HG02973 (cell line): ENCODE results near the gene LIMS1.
A peak's percentile ranks its signal among the peaks of the same experiment; 100 is the strongest.
"Not testable (repeated sequence)": the region's sequence is repeated elsewhere in the genome, so short reads cannot be mapped to it uniquely, and the experiment has no call there.

Source experiments
- ATAC-seq: cut with Tn5 transposase; IDR thresholded peaks from one replicate; pipeline ENCODE4 v1.9.1; 2021; ENCODE audit warnings: moderate library complexity; ENCODE audit not compliant: unreplicated experiment

Gene LIMS1

DNA sequence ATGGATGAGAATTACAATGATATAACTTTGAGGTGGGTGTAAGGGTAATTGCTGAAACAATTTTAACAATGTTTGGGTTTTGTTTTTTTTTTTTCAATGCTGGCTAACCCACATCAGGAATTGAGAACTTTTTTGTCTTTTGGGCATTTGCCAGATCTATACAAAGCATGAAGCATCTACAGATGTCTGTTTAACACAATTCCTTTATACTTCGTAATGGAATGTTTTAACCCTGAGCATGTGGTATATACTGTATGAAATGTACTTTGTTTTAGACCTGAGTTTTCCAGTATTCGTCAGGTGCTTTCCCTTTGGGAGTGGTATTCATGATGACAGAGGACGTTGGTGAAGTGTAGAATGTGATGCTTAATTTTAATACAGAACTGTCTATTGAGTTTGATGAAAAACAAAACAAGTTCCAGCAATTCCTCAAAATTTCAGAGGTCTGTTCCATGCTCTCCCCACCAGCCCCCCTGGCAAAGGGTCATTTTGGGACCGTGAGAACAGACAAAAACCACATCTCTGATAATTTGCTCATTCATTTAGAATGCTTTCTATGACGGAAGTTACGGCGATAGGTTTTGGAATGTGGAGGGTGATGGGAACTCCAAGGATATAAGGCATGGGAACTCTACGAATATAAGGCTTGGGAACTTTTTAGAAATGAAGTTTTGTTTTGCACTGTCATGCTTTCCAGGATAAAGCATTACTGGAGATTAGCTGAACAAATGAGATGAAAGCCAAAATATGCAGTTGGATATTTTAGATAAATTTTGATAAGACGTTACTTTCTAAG lies 14.1 kb downstream of the LIMS1 start:
- ATAC-seq, result no peak

DNA sequence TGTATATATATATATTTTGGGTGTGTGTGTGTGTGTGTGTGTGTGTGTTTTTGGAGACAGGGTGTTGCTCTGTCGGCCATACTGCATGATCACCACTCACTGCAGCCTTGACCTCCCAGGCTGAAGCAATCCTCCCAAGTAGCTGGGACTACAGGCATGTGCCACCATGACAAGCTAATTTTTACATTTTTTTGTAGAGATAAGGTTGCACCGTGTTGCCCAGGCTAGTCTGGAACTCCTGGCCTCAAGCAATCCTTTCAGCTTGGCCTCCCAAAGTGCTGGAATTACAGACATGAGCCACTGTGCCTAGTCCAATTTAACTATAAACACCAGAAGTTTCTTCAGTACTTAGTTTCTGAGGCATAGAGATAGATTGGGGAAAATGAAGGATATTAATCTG lies 18.3 kb downstream of the LIMS1 start:
- no peak for ATAC-seq

GRCh38 chr2:108553209-108553919 lies 19.1 kb downstream of the LIMS1 start:
- no peak for ATAC-seq

- ATAC-seq, result no peak
Measured at GRCh38 chr2:108554528-108554927, 20.3 kb downstream of the LIMS1 start.

DNA sequence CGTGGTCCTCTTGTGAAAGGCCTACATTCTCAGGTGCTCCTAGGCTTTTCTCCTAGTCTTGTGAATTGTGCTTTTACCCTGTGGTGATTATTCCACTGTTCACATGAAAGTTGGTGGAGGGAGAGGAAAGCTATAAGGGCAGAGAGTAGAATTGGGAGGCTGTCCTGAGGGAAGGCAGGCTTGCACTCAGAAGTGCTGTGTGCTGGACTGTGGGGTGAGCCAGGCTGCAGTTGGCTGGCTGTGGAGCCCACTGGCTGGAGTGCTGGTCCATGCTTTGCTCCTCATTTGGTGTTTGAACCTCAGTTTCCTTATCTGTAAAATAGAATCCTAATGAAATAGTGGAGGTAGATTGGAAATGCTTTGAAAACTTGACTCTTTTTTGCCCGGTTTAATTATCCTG lies 21.3 kb downstream of the LIMS1 start:
- no peak for ATAC-seq

DNA sequence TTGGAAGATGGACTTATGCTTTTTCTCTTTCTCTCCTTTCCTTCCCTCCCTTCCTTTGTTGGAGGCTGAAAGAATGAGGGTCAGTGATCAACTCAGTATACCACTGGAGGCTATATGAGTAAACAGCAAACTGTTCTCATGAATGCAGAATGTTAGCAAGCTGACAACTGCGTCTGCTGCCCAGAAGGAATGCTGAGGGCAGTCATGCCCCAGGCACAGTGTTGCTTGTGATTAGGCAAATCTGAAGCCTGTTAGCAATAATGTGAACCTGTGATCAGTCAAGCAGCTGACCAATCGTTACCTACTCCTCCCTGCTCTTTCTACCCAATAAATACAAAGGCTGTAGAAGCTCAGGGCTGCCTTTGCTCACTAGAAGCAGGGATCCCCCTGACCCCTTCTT lies 22.3 kb downstream of the LIMS1 start:
- not testable (repeated sequence) for ATAC-seq

- ATAC-seq, result no peak
Measured at GRCh38 chr2:108560241-108560811, 26.1 kb downstream of the LIMS1 start.

- ATAC-seq, result no peak
Measured at GRCh38 chr2:108560895-108561530, 26.7 kb downstream of the LIMS1 start.

DNA sequence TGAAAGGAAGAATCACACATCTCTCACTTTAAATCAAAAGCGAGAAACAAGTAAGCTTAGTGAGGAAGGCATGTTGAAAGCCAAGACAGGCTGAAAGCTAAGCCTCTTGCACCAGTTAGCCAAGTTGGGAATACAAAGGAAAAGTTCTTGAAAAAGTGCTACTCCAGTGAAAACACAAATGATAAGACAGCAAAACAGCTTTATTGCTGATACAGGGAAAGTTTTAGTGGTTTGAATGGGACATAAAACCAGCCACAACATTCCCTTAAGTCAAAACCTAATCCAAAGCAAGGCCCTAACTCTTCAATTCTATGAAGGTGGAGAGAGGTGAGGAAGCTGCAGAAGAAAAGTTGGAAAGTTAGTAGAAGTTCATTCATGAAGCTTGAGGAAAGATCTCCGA lies 28.0 kb downstream of the LIMS1 start:
- no peak for ATAC-seq

GRCh38 chr2:108564510-108564909 lies 30.2 kb downstream of the LIMS1 start:
- ATAC-seq, result no peak

DNA sequence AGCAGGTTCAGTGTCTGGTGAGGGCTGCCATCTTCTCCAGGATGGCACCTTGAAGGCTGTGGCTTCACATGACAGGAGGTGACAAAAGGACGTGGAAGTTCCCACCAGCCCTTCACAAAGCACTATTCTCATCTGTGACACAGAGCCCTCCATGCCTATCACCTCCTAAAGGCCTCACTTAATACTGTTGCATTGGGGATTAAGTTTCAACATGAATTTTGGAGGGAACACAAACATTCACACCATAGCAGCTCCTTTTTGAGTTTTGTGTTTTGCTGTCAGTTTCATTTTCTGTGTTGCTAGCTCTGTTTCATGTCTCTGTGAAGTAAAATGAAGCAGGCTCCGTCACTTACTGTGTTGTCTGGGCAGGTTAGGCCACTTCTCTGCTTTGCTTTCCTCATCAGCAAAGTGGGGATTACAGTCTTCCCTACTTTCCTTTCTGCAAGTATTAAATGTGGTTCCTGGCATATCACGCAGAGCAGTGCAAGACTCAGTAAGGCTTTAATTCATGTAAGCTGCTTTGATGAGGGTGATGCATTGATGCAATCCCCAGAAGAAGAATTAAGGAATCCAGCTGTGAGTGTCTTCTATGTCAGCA lies 31.6 kb downstream of the LIMS1 start:
- peak; percentile 69 for ATAC-seq

DNA sequence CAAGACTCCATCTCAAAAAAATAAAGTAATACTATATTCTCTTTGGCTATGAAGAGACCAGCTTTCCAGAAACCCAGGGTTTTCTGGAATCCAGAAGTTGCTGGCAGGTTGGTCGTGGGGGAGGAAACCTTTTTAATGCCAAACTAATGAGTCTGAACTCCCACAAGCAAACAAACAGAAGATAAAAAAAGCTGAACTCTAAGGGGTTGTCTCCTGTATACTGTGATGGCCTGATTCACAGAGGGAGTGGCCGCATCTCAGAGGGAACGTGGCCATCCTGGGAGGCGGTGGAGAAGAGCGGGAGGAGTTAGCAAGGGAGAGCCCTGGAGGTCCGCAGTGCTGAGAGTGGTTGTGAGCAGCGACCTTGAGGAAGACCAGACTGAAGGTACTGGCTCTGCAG lies 36.1 kb downstream of the LIMS1 start:
- no peak for ATAC-seq

- no peak for ATAC-seq
Measured at GRCh38 chr2:108571286-108571685, 37.0 kb downstream of the LIMS1 start.

GRCh38 chr2:108573061-108573460 lies 38.8 kb downstream of the LIMS1 start:
- no peak for ATAC-seq

DNA sequence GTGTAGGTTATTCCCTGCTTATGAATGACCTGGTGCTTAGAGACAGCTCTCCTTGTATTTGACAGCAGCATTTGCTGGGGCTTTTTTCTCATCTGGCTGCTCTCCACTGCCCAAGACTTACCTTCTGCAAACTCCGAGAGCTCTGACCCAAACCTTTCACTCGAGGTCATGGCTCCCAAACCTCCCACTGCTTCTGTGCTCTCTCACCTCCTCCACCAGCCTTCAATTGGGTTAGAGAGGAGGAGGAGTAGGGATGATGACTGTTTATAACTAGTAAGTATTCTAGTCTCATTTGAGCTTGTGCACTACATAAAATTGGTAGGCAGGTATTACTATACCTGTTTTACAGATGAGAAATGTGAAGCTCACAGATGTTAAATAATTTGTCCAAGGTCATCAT lies 40.1 kb downstream of the LIMS1 start:
- no peak for ATAC-seq

DNA sequence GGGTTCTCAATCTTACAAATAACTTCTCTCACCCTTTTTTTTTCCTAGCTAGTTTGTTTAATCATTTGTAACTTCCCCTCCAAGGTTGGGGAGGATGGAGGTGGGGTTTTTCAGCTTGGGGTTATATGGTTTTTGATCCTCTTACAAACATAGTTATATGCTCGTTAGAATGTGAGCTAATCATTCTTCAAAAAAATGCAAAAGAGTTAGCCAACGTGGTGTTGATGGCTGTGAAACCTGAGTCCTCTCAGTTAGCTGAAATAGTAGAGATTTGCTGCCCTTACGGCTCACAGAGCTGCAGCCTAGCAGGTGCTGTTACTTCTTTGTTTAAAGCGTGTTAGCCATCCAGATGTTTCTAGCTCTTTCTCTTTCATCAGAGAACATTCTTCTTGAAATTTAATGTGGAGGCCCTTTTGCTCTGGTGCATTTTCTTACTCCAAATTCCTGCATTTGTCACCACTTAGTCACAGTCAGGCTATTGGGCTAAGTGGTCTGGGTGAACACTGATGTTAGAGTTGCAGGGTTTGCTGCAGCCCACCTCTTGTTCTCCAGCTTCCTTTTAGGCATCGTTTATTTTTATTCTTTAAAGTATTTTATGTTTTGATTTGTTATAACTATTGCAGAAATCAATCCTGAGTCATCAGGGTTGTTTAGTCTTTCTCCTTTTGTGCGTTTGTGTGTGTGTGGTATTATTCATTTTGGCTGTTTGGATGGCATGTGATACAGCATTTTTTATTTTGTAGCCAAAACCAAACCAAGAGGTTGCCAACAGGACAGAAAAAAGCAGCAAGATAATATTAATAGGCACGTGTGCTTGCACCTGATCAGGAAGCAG lies 41.1 kb downstream of the LIMS1 start:
- ATAC-seq, result peak; percentile 82

DNA sequence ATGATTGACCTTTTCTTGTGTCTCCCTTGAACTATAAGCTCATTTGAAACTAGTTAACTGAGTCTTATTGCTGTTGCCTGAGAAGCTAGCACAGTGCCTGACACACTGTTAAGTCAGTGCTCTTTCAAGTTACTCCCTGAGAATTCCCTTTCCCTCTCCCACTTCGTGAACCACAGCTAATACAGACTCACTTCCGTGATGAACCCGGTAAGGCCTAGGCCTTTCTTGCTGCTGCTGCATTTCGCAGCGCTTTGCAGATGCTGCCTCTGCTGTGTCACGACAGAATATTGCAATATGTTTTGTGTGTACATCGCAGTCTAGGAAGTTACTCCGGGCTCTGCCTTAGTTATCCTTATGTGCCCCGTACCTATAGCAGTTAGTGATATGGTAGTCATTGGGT lies 42.8 kb downstream of the LIMS1 start:
- ATAC-seq, result no peak

DNA sequence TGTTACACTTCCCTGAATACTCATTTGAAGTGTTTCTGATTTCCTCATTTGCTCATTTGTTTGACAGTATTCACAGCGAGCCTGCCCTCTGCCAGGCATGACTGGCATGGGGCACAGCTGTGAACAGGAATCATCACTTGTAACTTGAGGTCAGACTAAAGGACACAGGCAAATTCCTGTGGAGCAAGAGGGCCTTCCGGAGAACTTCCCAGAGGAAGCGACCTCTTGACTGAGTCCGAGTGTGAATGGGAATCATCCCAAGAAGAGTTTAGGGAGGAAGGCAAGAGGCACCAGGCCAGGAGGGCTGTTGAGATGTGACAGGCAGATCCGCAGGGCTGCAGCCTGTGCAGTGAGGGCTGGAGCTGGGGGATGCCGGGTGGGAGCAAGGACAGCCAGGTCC lies 45.4 kb downstream of the LIMS1 start:
- no peak for ATAC-seq

DNA sequence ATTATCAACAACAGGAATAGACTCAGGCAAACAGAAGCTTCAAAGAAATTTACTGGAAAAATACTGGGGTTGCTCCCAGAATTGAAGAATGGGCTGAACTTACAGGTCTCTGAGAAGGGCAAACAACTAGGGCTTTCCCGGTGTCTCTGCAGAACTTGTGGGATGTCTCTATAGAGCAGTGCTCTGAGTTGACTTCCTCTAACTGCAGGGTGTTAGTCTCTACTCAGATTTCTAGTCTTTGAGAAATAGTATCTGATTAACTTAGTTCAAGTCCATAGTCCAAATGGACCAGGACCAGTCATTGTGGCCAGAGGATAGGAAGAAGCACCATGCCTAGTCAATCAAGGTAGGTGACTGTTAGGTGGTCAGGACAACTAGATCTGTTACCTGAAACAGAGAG lies 45.8 kb downstream of the LIMS1 start:
- no peak for ATAC-seq

- peak; percentile 75 for ATAC-seq
Measured at GRCh38 chr2:108583903-108584520, 49.7 kb downstream of the LIMS1 start.
